B cell (primary cell): ENCODE data around the gene SAMD4B. TPM values are rescaled to one million over a fixed set of nuclear protein-coding genes. Genes with fewer than 3 reads are reported as not detected.

Experiments used
- ATAC-seq: fragments of 200-7000 bp; cut with Tn5 transposase; one replicate; pipeline ENCODE4 v1.10.0; 2021; ENCODE audit warnings: low read depth, mild to moderate bottlenecking, moderate number of reproducible peaks, moderate library complexity
- CTCF ChIA-PET: fragments of 350-600 bp; sonication (Branson Sonifier 250); formaldehyde crosslinking; loops from one replicate; lab custom pipeline; 2021; ENCODE audit warnings: antibody characterized with exemption, inconsistent platforms; lab: Charles Lee
- POLR2A ChIA-PET: fragments of 350-600 bp; sonication (Branson Sonifier 250); formaldehyde crosslinking; loops from one replicate; lab custom pipeline; 2021; ENCODE audit warnings: antibody characterized with exemption; lab: Charles Lee
- DNase-seq: peaks from one replicate; pipeline ENCODE4 v3.0.0; 2013
- H2AFZ ChIP-seq: 2 replicates; pipeline ENCODE4 v1.6.1; 2012; ENCODE audit warnings: mild to moderate bottlenecking, low read depth, low read length; ENCODE audit not compliant: insufficient read depth, poor library complexity, severe bottlenecking
- H3K27ac ChIP-seq, 2 donors: 1 replicate in 1 of 2; 2 replicates in 1 of 2; pipeline ENCODE4 v1.5.1; 2012 to 2013; ENCODE audit warnings: low read length in 2 of 2, mild to moderate bottlenecking in 2 of 2, moderate library complexity in 1 of 2
- H3K27me3 ChIP-seq, 4 experiments: fragments of 200-600 bp in 1 of 4; sonication (generic) in 1 of 4; replicated peaks in 1 of 4; 1 replicate in 2 of 4; 2 replicates in 2 of 4; pipeline versions ENCODE4 v1.6.1 to v1.7.0; 2013 to 2016; ENCODE audit warnings: low read length in 3 of 4, mild to moderate bottlenecking in 2 of 4, mixed read lengths in 1 of 4, moderate library complexity in 1 of 4; ENCODE audit not compliant: insufficient read depth in 4 of 4, control insufficient read depth in 3 of 4; ENCODE audit errors: control extremely low read depth in 1 of 4
- H3K36me3 ChIP-seq, 2 experiments: replicated peaks in 1 of 2; 1 replicate in 1 of 2; 2 replicates in 1 of 2; pipeline versions ENCODE4 v1.6.1 to v1.7.1; 2013; ENCODE audit warnings: low read length in 1 of 2; ENCODE audit not compliant: insufficient read depth in 2 of 2, control insufficient read depth in 1 of 2; ENCODE audit errors: control extremely low read depth in 1 of 2, extremely low read depth in 1 of 2
- H3K4me1 ChIP-seq, 2 donors: fragments of 200-600 bp in 1 of 2; sonication (generic) in 1 of 2; 1 replicate in 1 of 2; 2 replicates in 1 of 2; pipeline versions ENCODE4 v1.5.1 to v1.6.1; 2013 to 2017; ENCODE audit warnings: low read length in 2 of 2; ENCODE audit not compliant: control insufficient read depth in 2 of 2, insufficient read depth in 2 of 2
- H3K4me2 ChIP-seq: replicated peaks from 2 replicates; pipeline ENCODE3; 2012; ENCODE audit warnings: mild to moderate bottlenecking, low read depth, low read length; ENCODE audit not compliant: poor library complexity, severe bottlenecking
- H3K4me3 ChIP-seq, 5 experiments: fragments of 200-600 bp in 1 of 5; sonication (generic) in 1 of 5; 1 replicate in 3 of 5; 2 replicates in 2 of 5; pipeline versions ENCODE4 v1.5.1 to v1.7.0; 2011 to 2016; ENCODE audit warnings: low read length in 4 of 5, mild to moderate bottlenecking in 4 of 5, low read depth in 2 of 5, control low read depth in 1 of 5, moderate library complexity in 1 of 5; ENCODE audit not compliant: insufficient read depth in 1 of 5; ENCODE audit errors: control extremely low read depth in 1 of 5, extremely low read depth in 1 of 5
- H3K79me2 ChIP-seq: fragments of 200-600 bp; sonication (generic); one replicate; pipeline ENCODE4 v1.6.0; 2016; ENCODE audit warnings: low read length; ENCODE audit not compliant: control insufficient read depth, insufficient read depth
- H3K9ac ChIP-seq: fragments of 200-600 bp; sonication (generic); 2 replicates; pipeline ENCODE4 v1.6.1; 2017; ENCODE audit warnings: mild to moderate bottlenecking, low read length, moderate library complexity
- H3K9me3 ChIP-seq, 3 donors: one replicate each; pipeline versions ENCODE4 v1.6.1 to v1.7.1; 2013; ENCODE audit warnings: low read length in 2 of 3; ENCODE audit not compliant: control insufficient read depth in 2 of 3, insufficient read depth in 1 of 3; ENCODE audit errors: control extremely low read depth in 1 of 3
- H4K20me1 ChIP-seq: 2 replicates; pipeline ENCODE4 v1.6.0; 2012; ENCODE audit warnings: mild to moderate bottlenecking, low read length; ENCODE audit not compliant: insufficient read depth, control insufficient read depth, poor library complexity, severe bottlenecking
- H3K27ac Mint-ChIP-seq: one replicate; pipeline ENCODE4 v1.8.0; 2021; ENCODE audit warnings: mixed read lengths
- H3K27me3 Mint-ChIP-seq: one replicate; pipeline ENCODE4 v1.8.0; 2021; ENCODE audit warnings: mixed read lengths
- H3K4me1 Mint-ChIP-seq: one replicate; pipeline ENCODE4 v1.8.0; 2021; ENCODE audit warnings: mixed read lengths
- H3K4me3 Mint-ChIP-seq: one replicate; pipeline ENCODE4 v1.8.0; 2021; ENCODE audit warnings: mixed read lengths
- H3K9me3 Mint-ChIP-seq: one replicate; pipeline ENCODE4 v1.8.0; 2022; ENCODE audit warnings: mixed read lengths; ENCODE audit not compliant: insufficient read depth
- EZH2 ChIP-seq: IDR thresholded peaks from 2 replicates; pipeline ENCODE4 v1.6.1; 2012; ENCODE audit warnings: borderline replicate concordance, low read depth, mild to moderate bottlenecking, moderate library complexity, low read length; ENCODE audit not compliant: insufficient read depth, poor library complexity, severe bottlenecking
- WGBS: methylation state at CpG from one replicate; pipeline ENCODE4 v1.1.5; 2013; ENCODE audit warnings: missing lambda C conversion rate; ENCODE audit not compliant: insufficient coverage; 5-methylcytosine and 5-hydroxymethylcytosine counted together
- intact Hi-C: fragments of 100-400 bp; cut with micrococcal nuclease; formaldehyde crosslinking; loops from one replicate; pipeline ENCODE4 v1.10.0; 2022
- polyA plus RNA-seq: library from polyadenylated mRNA; depleted of rRNA; stranded (reverse); fragments of >200 nt; gene quantifications from 2 replicates; pipeline ENCODE4 v1.2.3, GENCODE V29; 2012
- total RNA-seq, 2 donors: library from RNA; stranded (reverse); fragments of 120-200 nt in 1 of 2; gene quantifications; 1 replicate in 1 of 2; 2 replicates in 1 of 2; pipeline versions ENCODE4 v1.2.3 to v1.2.4, GENCODE V29; 2013 to 2022
- TF ChIP-seq, protein P1 (sequence below): fragments of 200-600 bp; IDR thresholded peaks from one replicate; pipeline ENCODE4 v1.8.0; 2022; ENCODE audit warnings: antibody characterized with exemption, mild to moderate bottlenecking

Gene SAMD4B
- total and polyA plus RNA-seq, 2 donors (not counting 1 experiment from before 2014, with no cell fraction given), result 87.3 to 90.0 TPM

DNA sequence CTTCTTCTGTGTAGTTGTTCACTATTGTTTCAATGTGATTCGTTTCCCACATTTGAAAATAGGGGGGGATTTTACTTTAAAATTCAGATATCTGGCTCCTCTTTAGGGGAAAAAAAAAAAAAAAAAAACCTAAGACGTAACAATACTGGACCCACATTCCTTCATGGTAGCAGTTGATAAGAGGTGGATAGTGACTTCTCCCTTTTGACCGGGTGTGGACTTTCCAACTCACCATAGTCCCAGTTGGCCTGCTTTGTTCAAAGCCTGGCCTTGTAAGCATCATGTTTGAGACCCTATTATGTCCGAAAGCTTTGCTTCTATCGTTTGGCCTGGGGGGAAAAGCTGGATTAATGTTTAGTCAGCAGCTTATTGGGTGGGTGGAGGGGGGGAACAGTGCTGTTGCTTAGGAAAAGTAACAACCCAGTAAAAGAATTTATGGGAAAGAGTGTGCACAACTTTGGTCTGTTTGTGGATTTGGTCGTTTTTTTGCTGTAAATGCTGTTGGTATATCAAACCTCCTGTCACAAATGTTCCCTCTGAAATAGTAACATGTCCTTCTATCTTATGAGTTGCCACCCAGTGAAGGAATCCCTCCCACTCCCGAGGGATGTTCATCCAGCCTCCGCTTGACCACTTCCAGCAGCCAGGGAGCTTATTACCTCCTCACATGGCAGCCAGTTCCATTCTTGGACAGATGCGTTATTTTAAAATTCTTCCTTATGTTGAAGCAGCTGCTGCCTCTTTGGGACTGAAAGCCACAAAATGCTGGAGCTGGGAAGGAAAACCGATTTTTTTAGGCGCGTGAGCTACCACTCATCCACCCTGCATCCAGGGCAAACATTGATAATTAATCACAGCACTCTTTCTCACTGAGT is 10.4 kb downstream of the SAMD4B start:
- Histone ChIP-seq H3K9me3 (no peaks in the 10 kb centered on the region), H3K27ac (peak overlapping the region; percentile 71 to 86), H3K79me2 (peaks cover 36% of the 10 kb centered on the region), H3K9ac (no peak overlapping the region), H3K4me3 (no peak overlapping the region), H3K27me3 (no peaks in the 10 kb centered on the region), H3K36me3 (peaks cover 8 to 70% of the 10 kb centered on the region in 2 experiments), H3K4me1 (peaks cover 10 to 14% of the 10 kb centered on the region in 2 donors), H4K20me1 (peaks cover 20% of the 10 kb centered on the region), H3K4me2 (no peak overlapping the region), H2AFZ (no peak overlapping the region)
- intact Hi-C loops, result no loop called here
- no peak for ATAC-seq
- 91% methylated on average over 5 of the region's 12 CpGs for WGBS
- H3K4me3 Mint-ChIP-seq, result no peak overlapping the region
- no peaks in the 10 kb centered on the region for H3K27me3 Mint-ChIP-seq
- H3K9me3 Mint-ChIP-seq, result no peaks in the 10 kb centered on the region
- peak overlapping the region; percentile 82 for H3K27ac Mint-ChIP-seq
- POLR2A ChIA-PET, result no interaction called here
- no peak for DNase-seq
- H3K4me1 Mint-ChIP-seq, result peaks cover 28% of the 10 kb centered on the region
- TF ChIP-seq, protein P1, sequence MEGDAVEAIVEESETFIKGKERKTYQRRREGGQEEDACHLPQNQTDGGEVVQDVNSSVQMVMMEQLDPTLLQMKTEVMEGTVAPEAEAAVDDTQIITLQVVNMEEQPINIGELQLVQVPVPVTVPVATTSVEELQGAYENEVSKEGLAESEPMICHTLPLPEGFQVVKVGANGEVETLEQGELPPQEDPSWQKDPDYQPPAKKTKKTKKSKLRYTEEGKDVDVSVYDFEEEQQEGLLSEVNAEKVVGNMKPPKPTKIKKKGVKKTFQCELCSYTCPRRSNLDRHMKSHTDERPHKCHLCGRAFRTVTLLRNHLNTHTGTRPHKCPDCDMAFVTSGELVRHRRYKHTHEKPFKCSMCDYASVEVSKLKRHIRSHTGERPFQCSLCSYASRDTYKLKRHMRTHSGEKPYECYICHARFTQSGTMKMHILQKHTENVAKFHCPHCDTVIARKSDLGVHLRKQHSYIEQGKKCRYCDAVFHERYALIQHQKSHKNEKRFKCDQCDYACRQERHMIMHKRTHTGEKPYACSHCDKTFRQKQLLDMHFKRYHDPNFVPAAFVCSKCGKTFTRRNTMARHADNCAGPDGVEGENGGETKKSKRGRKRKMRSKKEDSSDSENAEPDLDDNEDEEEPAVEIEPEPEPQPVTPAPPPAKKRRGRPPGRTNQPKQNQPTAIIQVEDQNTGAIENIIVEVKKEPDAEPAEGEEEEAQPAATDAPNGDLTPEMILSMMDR, result no peak
- TF ChIP-seq EZH2, result no peak
- CTCF ChIA-PET, result interaction anchor here (0.6 kb wide), 1 partner anchor 244 kb away, joined by 4 read pairs; no protein-coding TSS in a partner anchor

DNA sequence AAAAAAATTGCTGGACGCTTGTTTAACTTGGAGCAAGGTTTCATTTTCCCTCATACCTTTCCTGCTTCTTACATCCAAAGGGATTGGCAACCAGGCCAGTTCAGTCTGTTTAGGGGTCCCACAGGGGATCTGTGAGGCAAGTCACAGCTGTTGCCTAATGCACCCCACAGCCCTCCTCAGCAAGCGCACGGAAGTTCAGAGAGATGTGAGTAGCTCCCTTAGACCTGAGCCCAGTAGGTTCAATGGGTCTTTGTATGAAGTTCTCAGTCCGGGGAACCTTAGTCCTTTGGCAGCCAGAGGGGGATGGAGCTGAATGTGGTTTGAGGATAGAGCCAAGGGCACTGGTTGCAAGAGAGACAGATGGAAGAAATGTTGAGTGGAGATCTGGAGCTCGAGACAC is 13.0 kb downstream of the SAMD4B start:
- Mint-ChIP-seq H3K27me3 (no peaks in the 10 kb centered on the region), H3K27ac (no peak overlapping the region), H3K4me1 (peaks cover 17% of the 10 kb centered on the region), H3K4me3 (no peak overlapping the region), H3K9me3 (no peaks in the 10 kb centered on the region)
- 100% methylated on average over 4 of the region's 5 CpGs for WGBS
- CTCF ChIA-PET, result interaction anchor here (0.6 to 1.0 kb wide), 2 partner anchors 10 to 177 kb away, joined by 3 read pairs; no protein-coding TSS in a partner anchor
- TF ChIP-seq, protein P1, result no peak
- TF ChIP-seq EZH2, result no peak
- Histone ChIP-seq H3K79me2 (peaks cover 30% of the 10 kb centered on the region), H3K9me3 (no peaks in the 10 kb centered on the region), H3K27me3 (no peaks in the 10 kb centered on the region), H3K4me1 (peaks cover 10 to 14% of the 10 kb centered on the region in 2 donors), H2AFZ (no peak overlapping the region), H4K20me1 (peaks cover 11% of the 10 kb centered on the region), H3K4me3 (no peak overlapping the region), H3K9ac (no peak overlapping the region), H3K36me3 (peaks cover 10 to 77% of the 10 kb centered on the region in 2 experiments), H3K4me2 (no peak overlapping the region), H3K27ac (no peak overlapping the region)
- ATAC-seq (no peak), DNase-seq (no peak)
- POLR2A ChIA-PET, result no interaction called here
- intact Hi-C loops, result no loop called here
